H1 (cell line): Measurements from ENCODE around the gene CCDC184. TPM values are rescaled to one million over a fixed set of nuclear protein-coding genes. Genes with fewer than 3 reads are reported as not detected.

Experiments
- CTCF ChIA-PET: fragments of 300-600 bp; sonication (Branson Sonifier 250); formaldehyde crosslinking; loops from one replicate; lab custom pipeline; 2021; ENCODE audit not compliant: partially characterized antibody; lab: Charles Lee
- POLR2A ChIA-PET: fragments of 300-600 bp; sonication (Branson Sonifier 250); formaldehyde crosslinking; loops from one replicate; lab custom pipeline; 2021; ENCODE audit warnings: inconsistent platforms; ENCODE audit not compliant: partially characterized antibody; lab: Charles Lee
- DNase-seq, 2 experiments: peaks; one replicate each; pipeline versions ENCODE4 v3.0.0 to v3.0.0-alpha.2; 2010 to 2022; ENCODE audit warnings: low spot score in 2 of 2, low read depth in 1 of 2, mixed read lengths in 1 of 2
- FAIRE-seq: peaks from 2 replicates; lab custom pipeline; 2011; peaks lifted over from hg19 to GRCh38; lab: Jason Lieb, UNC
- H2AFZ ChIP-seq: 2 replicates; pipeline ENCODE4 v1.8.1; 2012; ENCODE audit warnings: low read length, inconsistent platforms
- H2AK5ac ChIP-seq: 2 replicates; pipeline ENCODE4 v1.6.1; 2013; ENCODE audit warnings: low read depth, low read length
- H2BK120ac ChIP-seq: replicated peaks from 2 replicates; pipeline ENCODE3; 2013; ENCODE audit warnings: low read depth, low read length, inconsistent platforms
- H2BK12ac ChIP-seq: 2 replicates; pipeline ENCODE4 v1.6.1; 2013; ENCODE audit warnings: low read depth, low read length
- H2BK15ac ChIP-seq: 2 replicates; pipeline ENCODE4 v1.6.1; 2013; ENCODE audit warnings: low read length
- H2BK20ac ChIP-seq: 2 replicates; pipeline ENCODE4 v1.6.1; 2013; ENCODE audit warnings: low read length
- H2BK5ac ChIP-seq: 2 replicates; pipeline ENCODE4 v1.6.1; 2013; ENCODE audit warnings: low read depth, low read length
- H3K14ac ChIP-seq: 2 replicates; pipeline ENCODE4 v1.6.1; 2013; ENCODE audit warnings: inconsistent platforms; ENCODE audit not compliant: insufficient read length
- H3K18ac ChIP-seq: 2 replicates; pipeline ENCODE4 v1.6.1; 2013; ENCODE audit warnings: low read length; ENCODE audit errors: extremely low read depth
- H3K23ac ChIP-seq: 2 replicates; pipeline ENCODE4 v1.6.1; 2013; ENCODE audit warnings: inconsistent platforms; ENCODE audit not compliant: insufficient read length
- H3K23me2 ChIP-seq: 2 replicates; pipeline ENCODE4 v1.6.1; 2013; ENCODE audit warnings: low read depth, low read length
- H3K27ac ChIP-seq: 2 replicates; pipeline ENCODE4 v1.6.1; 2011; ENCODE audit warnings: low read depth, low read length, inconsistent platforms
- H3K27me3 ChIP-seq, 4 experiments: replicated peaks in 1 of 4; 1 replicate in 1 of 4; 2 replicates in 3 of 4; pipeline versions ENCODE4 v1.6.1 to v1.8.1; 2011 to 2013; ENCODE audit warnings: low read length in 3 of 4, mild to moderate bottlenecking in 3 of 4, inconsistent platforms in 2 of 4, mixed read lengths in 2 of 4, moderate library complexity in 1 of 4; ENCODE audit not compliant: control insufficient read depth in 3 of 4, insufficient read depth in 3 of 4; ENCODE audit errors: extremely low read depth in 1 of 4
- H3K36me3 ChIP-seq, 4 experiments: 2 replicates each; pipeline versions ENCODE4 v1.6.1 to v1.8.1; 2011 to 2013; ENCODE audit warnings: mild to moderate bottlenecking in 4 of 4, low read length in 3 of 4, moderate library complexity in 2 of 4, control low read depth in 1 of 4, inconsistent platforms in 1 of 4; ENCODE audit not compliant: insufficient read depth in 4 of 4, control insufficient read depth in 2 of 4
- H3K4ac ChIP-seq: replicated peaks from 2 replicates; pipeline ENCODE3; 2013; ENCODE audit warnings: low read length, low read depth, mixed read lengths, inconsistent platforms; ENCODE audit not compliant: insufficient read length
- H3K4me1 ChIP-seq, 4 experiments: replicated peaks in 1 of 4; 1 replicate in 1 of 4; 2 replicates in 3 of 4; pipeline versions ENCODE4 v1.6.1 to v1.8.1; 2011 to 2013; ENCODE audit warnings: low read length in 3 of 4, inconsistent platforms in 2 of 4, mixed read lengths in 1 of 4; ENCODE audit not compliant: insufficient read depth in 4 of 4, control insufficient read depth in 3 of 4
- H3K4me2 ChIP-seq, 2 experiments: 2 replicates each; pipeline versions ENCODE4 v1.6.1 to v1.8.1; 2011 to 2013; ENCODE audit warnings: low read depth in 2 of 2, low read length in 2 of 2, control low read depth in 1 of 2, inconsistent platforms in 1 of 2, mild to moderate bottlenecking in 1 of 2; ENCODE audit not compliant: insufficient read depth in 1 of 2
- H3K4me3 ChIP-seq, 4 experiments: fragments of 200-600, 300-600 bp in 1 of 4; sonication (generic), shearing (Covaris generic), sonication (Bioruptor Twin) in 1 of 4; 2 replicates each; pipeline versions ENCODE4 v1.5.1 to v1.8.1; 2011 to 2016; ENCODE audit warnings: low read length in 4 of 4, low read depth in 3 of 4, control low read depth in 2 of 4, inconsistent platforms in 2 of 4, mild to moderate bottlenecking in 2 of 4, mixed read lengths in 1 of 4, moderate library complexity in 1 of 4; ENCODE audit not compliant: insufficient read depth in 2 of 4; ENCODE audit errors: extremely low read depth in 1 of 4
- H3K56ac ChIP-seq: replicated peaks from 2 replicates; pipeline ENCODE3; 2013; ENCODE audit warnings: low read depth, mild to moderate bottlenecking, mixed read lengths, low read length, inconsistent platforms; ENCODE audit not compliant: insufficient read length
- H3K79me1 ChIP-seq: 2 replicates; pipeline ENCODE4 v1.6.1; 2013; ENCODE audit warnings: low read depth, low read length, control low read depth
- H3K79me2 ChIP-seq, 2 experiments: 2 replicates each; pipeline versions ENCODE4 v1.6.1 to v1.8.1; 2012 to 2013; ENCODE audit warnings: low read length in 2 of 2, mild to moderate bottlenecking in 2 of 2, inconsistent platforms in 1 of 2; ENCODE audit not compliant: insufficient read depth in 2 of 2, control insufficient read depth in 1 of 2
- H3K9ac ChIP-seq, 4 experiments: replicated peaks in 1 of 4; 1 replicate in 1 of 4; 2 replicates in 3 of 4; pipeline versions ENCODE4 v1.6.1 to v1.8.1; 2011 to 2013; ENCODE audit warnings: low read depth in 3 of 4, low read length in 3 of 4, control low read depth in 2 of 4, mild to moderate bottlenecking in 2 of 4, moderate library complexity in 2 of 4, inconsistent platforms in 1 of 4; ENCODE audit errors: extremely low read depth in 1 of 4
- H3K9me3 ChIP-seq, 2 experiments: 2 replicates each; pipeline versions ENCODE4 v1.6.1 to v1.8.1; 2012 to 2013; ENCODE audit warnings: mild to moderate bottlenecking in 2 of 2, moderate library complexity in 2 of 2, control low read depth in 1 of 2, inconsistent platforms in 1 of 2, low read depth in 1 of 2, low read length in 1 of 2, mixed read lengths in 1 of 2; ENCODE audit not compliant: insufficient read depth in 2 of 2
- H4K20me1 ChIP-seq, 2 experiments: replicated peaks in 1 of 2; 2 replicates each; pipeline versions ENCODE3 to v1.8.1; 2011 to 2013; ENCODE audit warnings: inconsistent platforms in 2 of 2, low read length in 2 of 2, mild to moderate bottlenecking in 1 of 2; ENCODE audit not compliant: insufficient read depth in 2 of 2, control insufficient read depth in 1 of 2
- H4K5ac ChIP-seq: 2 replicates; pipeline ENCODE4 v1.6.1; 2013; ENCODE audit warnings: low read length, low read depth, mixed read lengths, inconsistent platforms; ENCODE audit not compliant: insufficient read length
- H4K8ac ChIP-seq: 2 replicates; pipeline ENCODE4 v1.8.0; 2013; ENCODE audit warnings: mild to moderate bottlenecking, moderate library complexity, low read length, inconsistent platforms; ENCODE audit not compliant: insufficient read depth; ENCODE audit errors: extremely low read depth
- H4K91ac ChIP-seq: replicated peaks from 2 replicates; pipeline ENCODE3; 2013; ENCODE audit warnings: low read length, mixed read lengths, inconsistent platforms; ENCODE audit not compliant: insufficient read length
- KDM1A ChIP-seq: fragments of 200-600, 300-600 bp; sonication (generic); IDR thresholded peaks from 2 replicates; pipeline ENCODE4 v1.7.1; 2016; ENCODE audit warnings: mild to moderate bottlenecking, low read length, borderline replicate concordance
- PHF8 ChIP-seq: fragments of 200-600 bp; sonication (generic); conservative IDR thresholded peaks from 2 replicates; pipeline ENCODE4 v1.7.1; 2012; ENCODE audit warnings: low read depth, mild to moderate bottlenecking, inconsistent platforms, low read length, moderate library complexity
- POLR2AphosphoS5 ChIP-seq: IDR thresholded peaks from 2 replicates; pipeline ENCODE4 v1.6.1; 2011; ENCODE audit warnings: low read depth, low read length
- WGBS, 2 experiments: shearing (Covaris generic) in 1 of 2; methylation state at CpG; one replicate each; pipeline versions ENCODE4 v1.1.6 to v1.1.7; 2013 to 2015; ENCODE audit warnings: low lambda C conversion rate in 2 of 2, mixed read lengths in 2 of 2, inconsistent platforms in 1 of 2, low coverage in 1 of 2, missing lambda C conversion rate in 1 of 2; ENCODE audit not compliant: insufficient replicate concordance in 2 of 2, insufficient coverage in 1 of 2, insufficient read length in 1 of 2; ENCODE audit errors: extremely low coverage in 1 of 2, missing lambda C conversion rate in 1 of 2; 5-methylcytosine and 5-hydroxymethylcytosine counted together
- polyA plus RNA-seq, 7 experiments: library from polyadenylated mRNA; depleted of rRNA in 3 of 7; stranded (reverse) in 5 of 7; unstranded in 2 of 7; fragments of >200 nt in 5 of 7; fragments of 200-250 nt in 2 of 7; gene quantifications; 1 replicate in 5 of 7; 2 replicates in 1 of 7; 4 replicates in 1 of 7; pipeline versions ENCODE4 v1.2.1 to v1.2.3, GENCODE V29; 2011 to 2013; ENCODE audit warnings: missing spikeins in 2 of 7, mixed read lengths in 2 of 7
- total RNA-seq: library from RNA; stranded (reverse); fragmentation: NEBNext Ultra II Directional; extraction: Animal tissue kit (Norgen Biotek cat#: 25700); gene quantifications from 2 replicates; pipeline ENCODE4 v1.2.1, GENCODE V29; 2021

The CCDC184 gene
- total and polyA plus RNA-seq, 2 of the 8 experiments (the other 6 are each of a cell fraction or from before 2014, with no cell fraction given): 2.2 to 3.0 TPM

GRCh38 chr12:48220701-48221100, 37.3 kb downstream of the CCDC184 start:
- DNase-seq: no peak

More at GRCh38 chr12:48220701-48221100, 37.3 kb downstream of the CCDC184 start:
- ChIA-PET CTCF (no interaction called here), POLR2A (no interaction called here)
- 96% methylated on average over 1 of the region's 1 CpG; no CpG with 5 or more reads in 1 of the 2 experiments for WGBS, 2 experiments
- Histone ChIP-seq H3K56ac (no peak overlapping the region), H2AFZ (no peak overlapping the region), H3K4me1 (no peaks in the 10 kb centered on the region), H3K9me3 (peaks cover 4 to 9% of the 10 kb centered on the region in 2 experiments; a peak in 1 of 4 replicates), H4K91ac (no peak overlapping the region), H3K4ac (no peak overlapping the region), H3K79me2 (no peaks in the 10 kb centered on the region), H3K14ac (no peak overlapping the region), H4K20me1 (no peaks in the 10 kb centered on the region), H3K27me3 (no peaks in the 10 kb centered on the region; a peak in 1 of 7 replicates), H3K9ac (no peak overlapping the region), H2BK15ac (no peak overlapping the region), H2BK5ac (no peak overlapping the region), H3K79me1 (no peaks in the 10 kb centered on the region), H3K36me3 (no peaks in the 10 kb centered on the region), H2BK120ac (no peak overlapping the region), H3K27ac (no peak overlapping the region), H2BK12ac (no peak overlapping the region), H3K23me2 (no peaks in the 10 kb centered on the region), H3K4me3 (no peak overlapping the region), H3K18ac (no peak overlapping the region), H2AK5ac (no peak overlapping the region), H3K23ac (no peak overlapping the region), H3K4me2 (no peak overlapping the region), H2BK20ac (no peak overlapping the region), H4K5ac (no peak overlapping the region), H4K8ac (no peak overlapping the region)
- no peak for FAIRE-seq
- no peak for TF ChIP-seq POLR2AphosphoS5
- TF ChIP-seq KDM1A: no peak
- TF ChIP-seq PHF8: no peak
